Globus pallidus (tissue), 1 donor: ENCODE measurements around the gene CEP164.

Experiments
- DNase-seq: peaks from one replicate; pipeline ENCODE4 v3.0.0-alpha.2; 2015; ENCODE audit warnings: low spot score

The CEP164 gene

DNA sequence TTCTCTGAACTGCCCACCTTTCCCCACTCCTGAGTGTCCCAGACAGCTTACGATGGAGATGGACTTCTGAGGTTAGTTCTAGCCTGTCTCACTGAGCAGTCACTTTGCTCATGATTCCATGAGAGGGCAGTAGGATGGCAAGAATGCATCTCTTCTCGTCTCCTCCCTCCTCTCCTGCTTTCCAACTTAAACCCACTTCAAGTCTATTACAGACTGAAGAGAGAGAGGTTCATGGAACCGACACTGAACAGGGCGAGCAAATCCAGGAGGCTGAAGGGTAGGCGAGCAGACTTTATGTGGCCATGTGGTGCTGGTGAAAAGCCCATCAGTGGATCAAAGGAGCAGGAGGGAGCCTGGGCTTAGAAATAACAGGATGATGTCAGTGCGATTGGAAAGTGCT lies 38.6 kb downstream of the CEP164 start:
- no peak for DNase-seq

DNA sequence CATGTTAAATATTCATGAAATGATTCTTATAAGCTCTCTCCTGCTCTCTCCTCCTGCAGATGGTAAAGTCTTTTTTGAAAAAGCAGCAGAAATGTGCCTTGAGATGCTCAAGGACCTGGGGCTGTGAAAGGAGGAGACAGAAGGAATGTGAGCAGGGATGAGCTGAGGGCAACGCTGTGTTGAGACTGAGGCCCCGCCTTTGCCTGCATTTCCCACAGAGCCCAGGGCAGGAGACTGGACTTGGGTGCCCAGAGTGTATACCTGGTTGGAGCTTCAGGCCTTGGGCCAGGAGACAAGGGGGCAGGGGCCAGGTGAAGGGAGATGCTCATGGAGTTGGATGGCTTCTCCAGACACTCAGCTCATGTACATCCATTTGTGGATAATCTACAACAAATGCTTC lies 39.2 kb downstream of the CEP164 start:
- no peak for DNase-seq

DNA sequence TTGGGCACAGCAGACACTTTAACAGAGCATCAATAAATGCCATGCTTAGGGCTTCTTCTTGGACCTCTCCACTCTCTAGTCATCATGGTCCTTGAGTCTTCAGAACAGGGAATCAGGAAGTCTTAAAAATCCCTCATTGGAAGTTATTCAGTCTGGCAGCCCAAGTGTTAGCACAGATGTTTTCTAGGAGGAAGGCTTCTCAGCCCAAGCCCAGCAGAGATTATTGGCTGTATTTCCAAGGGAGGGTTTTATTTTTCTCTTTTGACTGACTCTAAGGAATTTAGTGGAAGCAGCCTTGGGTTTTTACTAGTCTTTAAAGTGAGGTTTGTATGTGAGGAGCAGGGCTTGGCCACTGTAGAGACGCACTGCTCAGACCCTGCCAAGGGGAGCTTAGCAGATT lies 41.9 kb downstream of the CEP164 start:
- no peak for DNase-seq

DNA sequence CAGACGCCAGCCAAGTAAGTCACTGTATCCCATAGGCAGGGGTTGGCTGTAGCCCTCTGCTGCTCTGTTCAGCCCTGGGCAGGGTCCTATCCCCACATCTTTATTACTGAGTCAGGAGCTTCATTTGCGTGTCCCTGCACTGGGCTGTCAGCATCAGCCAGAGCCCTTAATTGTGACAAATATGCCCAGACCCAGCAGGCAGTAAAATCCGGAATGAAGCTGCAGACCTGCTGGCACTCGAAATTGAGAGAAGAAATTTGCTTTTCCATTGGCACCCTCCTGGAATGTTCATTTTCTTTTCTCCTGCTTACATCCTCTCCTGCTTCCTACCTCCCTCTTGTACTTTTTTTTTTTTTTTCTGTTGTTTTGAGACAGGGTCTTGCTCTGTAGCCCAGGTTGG lies 43.8 kb downstream of the CEP164 start:
- DNase-seq = no peak

DNA sequence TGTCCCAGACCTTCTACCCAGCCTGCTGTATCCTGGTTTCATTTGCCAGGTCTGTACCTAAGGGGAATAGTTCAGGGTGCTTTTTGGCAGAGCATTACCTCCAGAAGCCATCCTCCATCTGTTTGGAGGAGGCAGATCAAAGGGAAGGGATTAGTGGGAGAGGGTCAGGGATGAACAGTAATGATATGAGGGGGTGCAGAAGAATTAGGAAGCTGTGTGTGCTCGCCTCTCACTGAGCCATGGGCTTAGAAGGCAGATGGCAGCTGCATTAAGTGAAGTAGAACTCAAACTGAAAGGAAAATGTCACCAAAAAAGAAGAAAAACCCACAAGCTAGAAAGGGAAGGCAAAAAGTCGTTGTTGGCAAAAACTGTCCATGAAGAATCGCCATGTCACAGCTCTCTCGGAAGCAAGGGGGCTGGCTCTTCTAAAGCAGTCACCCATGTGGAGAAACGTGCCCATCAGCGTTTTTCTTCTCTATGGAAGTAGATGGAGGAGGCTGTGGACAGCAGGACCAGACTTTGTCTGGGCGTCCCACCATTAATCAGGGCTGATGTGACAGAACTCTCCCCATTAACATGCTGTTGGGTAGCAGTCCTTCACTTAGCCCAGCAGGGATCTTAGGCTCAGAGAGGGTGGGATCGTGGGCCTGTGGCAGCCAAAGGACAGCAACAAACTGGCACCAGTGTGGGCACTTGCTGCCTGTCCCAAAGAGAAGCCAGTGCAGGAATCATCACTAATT lies 46.8 kb downstream of the CEP164 start:
- DNase-seq = no peak

DNA sequence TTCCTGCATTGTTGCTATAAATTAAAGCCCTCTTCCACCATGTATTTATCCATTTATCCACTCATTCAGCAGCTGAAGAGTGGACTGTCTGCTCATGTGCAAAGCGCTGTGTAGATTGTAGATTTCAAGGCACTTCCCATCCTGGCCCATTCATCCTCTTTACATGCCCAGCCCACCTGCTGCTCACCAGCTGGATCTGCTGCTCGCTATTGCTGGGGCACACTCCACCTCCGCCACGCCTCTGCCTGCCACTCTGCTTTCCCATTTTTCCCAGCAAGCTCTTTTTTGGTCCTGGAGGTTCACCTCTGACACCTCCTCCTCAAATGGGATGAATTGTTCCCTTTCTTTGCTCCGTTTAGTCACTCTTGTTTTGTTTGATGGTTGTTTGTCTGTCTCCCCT lies 48.3 kb downstream of the CEP164 start:
- DNase-seq = no peak

DNA sequence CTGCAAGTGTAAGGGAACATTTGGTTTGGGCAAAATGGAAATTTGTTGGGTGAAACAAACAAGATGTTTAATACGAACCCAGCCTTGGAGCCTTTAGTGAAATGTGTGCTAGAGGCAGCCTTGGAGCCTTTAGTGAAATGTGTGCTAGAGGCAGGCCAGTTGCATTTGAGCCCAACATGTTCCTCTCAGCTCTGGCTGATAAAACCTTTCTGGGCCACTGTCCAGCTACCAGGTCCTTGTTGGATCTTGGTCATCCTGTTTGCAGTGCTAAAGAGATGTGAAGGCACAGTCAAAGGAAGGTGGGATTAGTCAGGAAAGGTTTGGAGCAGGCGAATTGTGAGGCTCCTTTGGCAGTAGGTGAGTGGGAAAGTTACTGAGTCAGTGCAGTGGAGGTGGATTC lies 48.9 kb downstream of the CEP164 start:
- no peak for DNase-seq

DNA sequence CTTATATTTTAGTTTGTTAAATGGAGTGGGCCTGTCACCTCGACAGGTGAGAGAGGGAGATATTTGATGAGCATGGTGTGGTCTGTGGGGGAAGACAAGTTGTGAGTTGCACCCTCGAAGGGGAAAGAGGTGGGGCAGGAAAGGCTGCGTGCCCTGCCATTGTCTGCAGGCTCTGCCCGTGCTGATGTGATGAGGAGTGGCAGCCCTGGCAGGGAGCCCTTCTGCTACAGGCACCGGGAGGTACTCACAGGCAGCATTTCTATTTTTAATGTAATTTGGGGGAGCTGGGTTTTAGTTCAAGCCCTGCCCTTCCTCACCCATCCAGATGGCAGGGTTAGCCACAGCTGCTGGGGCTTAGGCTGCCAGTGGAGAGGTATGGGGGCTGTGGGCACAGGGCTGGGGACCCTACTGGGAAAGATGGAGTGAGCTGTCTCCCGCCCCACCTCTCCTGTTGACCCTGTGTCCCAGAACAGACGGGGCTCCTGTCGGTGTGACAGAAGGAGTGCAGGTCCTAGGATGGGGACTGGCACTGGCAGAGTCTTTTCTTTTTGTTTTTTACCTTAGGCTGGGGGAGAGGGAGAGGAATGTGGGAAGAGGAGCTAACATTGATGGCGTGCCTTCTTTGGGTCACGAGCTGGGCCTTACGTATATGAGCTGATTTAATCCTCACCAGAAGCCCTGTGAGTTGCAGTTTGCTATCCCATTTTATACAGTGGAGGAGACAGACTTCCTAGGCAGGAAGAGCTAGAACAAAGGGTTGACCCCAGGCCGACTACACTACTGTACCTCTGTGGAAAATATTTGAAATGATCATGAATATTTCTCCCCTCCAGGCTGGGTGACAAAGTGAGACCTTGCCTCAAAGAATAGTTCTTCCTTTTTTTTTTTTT lies 51.6 kb downstream of the CEP164 start:
- DNase-seq = no peak

DNA sequence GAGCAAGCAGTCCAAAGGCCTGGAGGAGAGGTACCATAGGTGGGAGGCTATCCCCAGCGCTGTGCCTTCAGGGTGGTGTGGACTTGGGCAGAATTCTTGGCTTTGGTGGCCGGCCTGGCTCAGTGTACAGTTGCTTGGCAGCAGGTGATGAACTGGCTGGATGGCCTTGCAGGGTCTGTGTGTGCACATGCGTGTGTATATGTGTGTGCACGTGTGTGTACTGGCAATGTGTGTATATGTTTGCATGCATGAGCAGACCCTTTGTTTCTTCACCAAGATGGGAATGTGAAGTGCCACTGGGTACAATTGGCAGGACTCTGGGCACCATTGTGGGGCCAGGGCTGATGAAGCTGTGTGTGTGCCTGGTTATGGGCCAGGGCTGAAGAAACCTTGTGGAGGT lies 53.0 kb downstream of the CEP164 start:
- DNase-seq = no peak

DNA sequence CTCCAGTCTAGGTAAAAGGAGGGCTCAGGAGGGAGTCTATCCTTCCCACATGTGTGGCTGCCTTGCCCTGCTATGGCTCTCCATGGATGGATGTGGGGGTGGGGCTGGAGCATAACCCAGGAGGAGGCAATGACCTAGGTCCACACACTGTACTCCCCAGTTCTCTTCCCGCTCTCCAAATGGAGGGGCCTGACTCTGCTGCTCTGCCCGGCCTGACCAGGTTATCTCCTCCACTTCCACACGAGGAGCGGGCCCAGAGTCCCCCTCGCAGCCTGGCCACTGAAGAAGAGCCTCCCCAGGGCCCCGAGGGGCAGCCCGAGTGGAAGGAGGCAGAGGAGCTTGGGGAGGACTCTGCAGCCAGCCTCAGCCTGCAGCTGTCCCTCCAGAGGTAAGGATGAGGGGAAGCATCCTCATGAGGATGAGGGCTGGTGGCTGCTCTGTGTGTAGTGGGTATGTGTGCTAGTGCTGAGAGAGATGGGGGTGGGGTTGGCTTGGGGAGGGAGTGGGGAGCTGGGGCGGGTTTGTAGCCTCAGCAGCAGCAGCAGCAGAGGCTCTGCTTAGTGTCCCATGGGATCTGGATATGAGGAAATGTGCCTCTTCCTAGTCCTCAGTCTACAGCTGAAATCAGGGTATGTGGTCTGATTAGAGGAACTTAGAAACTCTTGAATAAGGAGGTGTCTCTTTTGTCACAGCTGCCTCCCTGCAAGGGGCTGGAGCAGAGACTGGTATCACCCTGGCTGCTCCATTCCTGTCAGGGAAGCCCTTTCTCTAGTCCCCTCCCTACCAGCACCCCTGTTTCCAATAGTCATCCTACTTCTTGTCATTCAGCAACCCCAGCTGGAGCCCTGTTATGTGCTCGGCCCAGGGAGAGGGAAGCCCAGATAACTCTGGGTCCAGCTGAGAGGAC lies 54.1 kb downstream of the CEP164 start:
- DNase-seq = no peak

DNA sequence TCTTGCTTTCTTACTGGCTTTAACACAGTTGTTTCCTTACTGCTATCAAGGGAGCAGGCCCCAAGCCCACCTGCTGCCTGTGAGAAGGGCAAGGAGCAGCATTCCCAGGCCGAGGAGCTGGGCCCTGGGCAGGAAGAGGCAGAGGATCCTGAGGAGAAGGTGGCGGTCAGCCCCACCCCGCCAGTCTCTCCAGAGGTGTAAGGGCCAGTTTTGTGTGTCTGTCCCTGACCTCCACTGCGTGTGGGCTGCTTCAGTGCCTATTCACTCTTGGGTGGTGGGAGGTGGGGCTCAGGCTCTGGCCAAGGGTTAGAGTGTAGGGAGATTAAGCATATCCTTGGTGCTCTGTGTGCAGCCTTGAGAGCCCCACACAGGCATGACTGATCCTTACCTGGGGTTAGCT lies 55.1 kb downstream of the CEP164 start:
- DNase-seq = no peak

DNA sequence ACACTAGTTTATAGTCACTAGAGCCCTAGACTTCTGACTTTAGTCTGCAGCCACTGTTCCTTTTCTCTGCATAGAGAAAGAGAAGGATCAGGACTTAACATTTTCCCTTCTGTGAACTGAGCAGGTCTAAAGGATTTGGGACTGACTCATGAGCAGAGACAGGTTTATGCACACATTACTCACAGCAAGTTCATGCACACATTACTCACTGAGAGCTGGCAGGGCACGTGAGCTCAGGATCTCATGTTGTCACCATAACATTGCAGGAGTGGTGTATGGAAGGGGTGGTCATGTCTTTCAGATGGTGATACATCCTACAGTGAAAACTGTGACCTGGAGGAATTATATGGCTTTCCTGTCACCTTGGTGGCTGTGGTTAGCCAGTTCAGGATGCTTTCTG lies 56.4 kb downstream of the CEP164 start:
- DNase-seq = no peak

DNA sequence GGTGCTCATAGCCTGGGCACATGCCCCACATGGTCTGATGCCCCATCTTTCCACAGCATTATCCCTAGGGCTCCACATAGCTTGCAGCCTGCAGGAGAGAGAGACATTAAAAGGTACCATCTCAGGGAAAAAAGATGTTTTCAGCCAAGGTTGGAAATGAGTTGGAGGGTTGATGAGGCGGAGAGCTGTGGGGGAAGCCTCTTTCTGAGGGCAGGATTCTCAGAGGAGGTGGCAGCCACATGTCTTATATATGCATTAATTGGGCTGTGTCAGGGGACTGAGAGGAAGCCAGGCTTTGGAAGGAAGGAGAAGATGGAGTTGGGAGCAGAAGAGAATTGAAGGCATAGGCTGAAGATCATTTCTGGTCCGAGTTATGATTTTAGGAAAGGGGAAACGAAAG lies 57.8 kb downstream of the CEP164 start:
- no peak for DNase-seq

DNA sequence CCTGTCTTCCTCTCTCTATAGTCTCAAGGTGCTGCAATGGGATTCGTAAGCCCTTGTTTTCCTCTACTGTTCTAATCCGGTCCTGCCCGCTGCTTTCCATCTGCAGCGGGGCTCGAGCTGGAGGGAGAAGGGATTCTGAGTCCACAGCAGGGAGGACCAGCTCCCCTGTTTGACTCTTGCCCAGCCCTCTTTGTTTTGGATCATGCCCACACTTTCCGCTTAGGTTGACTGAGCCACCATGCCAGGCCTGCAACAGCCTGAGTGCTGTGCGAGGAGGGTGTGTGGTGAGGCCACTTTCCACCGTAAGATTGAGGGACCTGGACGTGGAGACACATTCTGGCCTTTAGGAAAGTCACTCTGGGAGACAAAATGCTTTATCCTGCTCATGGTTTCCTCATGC lies 58.3 kb downstream of the CEP164 start:
- no peak for DNase-seq

DNA sequence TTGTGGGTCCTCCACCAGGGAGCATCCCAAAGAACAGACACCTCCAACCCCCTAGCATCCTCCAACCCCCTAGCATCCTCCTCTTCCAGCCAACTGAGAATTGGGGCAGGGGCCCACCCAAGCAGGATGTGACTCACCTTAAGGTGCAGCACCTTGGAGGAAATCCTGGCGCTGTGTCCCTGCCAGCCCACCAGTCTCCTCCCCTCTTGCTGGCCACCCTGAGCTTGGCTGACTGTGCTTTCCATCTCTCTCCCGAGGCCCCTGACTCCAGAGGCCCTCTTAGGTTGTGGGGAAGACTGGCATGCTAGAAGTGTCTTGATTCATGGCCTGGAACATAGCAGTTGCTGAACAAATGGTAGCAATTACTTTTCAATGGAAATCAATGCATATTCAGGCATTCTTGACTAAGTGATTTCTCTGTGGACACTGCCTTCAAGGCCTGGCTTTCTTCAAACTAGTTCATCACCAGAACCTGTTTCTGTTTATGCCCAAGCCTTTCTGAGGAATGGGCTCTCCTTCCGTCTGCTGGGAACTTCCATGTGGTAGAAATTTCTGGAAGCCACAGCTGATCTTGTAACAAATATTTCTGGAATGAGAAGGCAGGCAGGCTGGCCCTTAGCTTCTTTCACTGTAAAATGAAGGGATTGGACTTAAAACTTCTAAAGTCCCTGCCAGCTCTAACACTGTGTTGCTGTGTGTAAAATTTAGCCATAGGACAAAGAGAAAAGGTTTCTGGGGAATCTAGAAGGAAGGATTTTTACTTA lies 60.5 kb downstream of the CEP164 start:
- no peak for DNase-seq

DNA sequence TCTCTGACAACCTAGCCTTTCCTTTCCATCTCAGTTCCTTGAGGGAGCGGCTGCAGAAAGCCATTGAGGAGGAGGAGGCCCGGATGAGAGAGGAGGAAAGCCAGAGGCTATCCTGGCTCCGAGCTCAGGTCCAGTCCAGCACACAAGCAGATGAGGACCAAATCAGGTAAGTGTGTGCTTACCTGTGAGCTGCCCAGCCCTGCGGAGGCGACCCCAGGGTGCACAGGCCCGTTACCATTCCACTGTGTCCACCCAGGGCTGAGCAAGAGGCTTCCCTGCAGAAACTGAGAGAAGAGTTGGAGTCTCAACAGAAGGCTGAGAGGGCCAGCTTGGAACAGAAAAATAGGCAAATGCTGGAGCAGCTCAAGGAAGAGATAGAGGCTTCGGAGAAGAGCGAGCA lies 63.1 kb downstream of the CEP164 start:
- DNase-seq = no peak

DNA sequence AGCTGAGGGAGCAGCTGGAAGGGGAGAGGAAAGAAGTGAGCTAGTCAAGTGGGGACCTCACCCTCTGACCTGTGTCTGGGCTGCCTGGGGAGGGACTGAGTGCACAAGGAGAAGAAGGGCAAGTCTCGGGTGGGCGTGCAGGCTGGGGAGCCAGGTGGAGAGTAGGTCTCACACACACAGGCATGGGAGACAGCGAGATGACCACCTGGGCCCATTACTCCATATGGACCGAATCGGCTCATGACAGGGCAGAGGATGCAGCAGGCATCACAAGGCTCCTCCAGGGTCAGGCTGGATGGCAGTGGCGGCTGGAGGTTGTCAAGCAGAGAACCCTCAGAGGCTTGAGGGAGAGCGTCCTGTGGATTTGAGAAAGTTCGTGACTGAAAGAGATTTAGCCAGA lies 63.5 kb downstream of the CEP164 start:
- DNase-seq = no peak

DNA sequence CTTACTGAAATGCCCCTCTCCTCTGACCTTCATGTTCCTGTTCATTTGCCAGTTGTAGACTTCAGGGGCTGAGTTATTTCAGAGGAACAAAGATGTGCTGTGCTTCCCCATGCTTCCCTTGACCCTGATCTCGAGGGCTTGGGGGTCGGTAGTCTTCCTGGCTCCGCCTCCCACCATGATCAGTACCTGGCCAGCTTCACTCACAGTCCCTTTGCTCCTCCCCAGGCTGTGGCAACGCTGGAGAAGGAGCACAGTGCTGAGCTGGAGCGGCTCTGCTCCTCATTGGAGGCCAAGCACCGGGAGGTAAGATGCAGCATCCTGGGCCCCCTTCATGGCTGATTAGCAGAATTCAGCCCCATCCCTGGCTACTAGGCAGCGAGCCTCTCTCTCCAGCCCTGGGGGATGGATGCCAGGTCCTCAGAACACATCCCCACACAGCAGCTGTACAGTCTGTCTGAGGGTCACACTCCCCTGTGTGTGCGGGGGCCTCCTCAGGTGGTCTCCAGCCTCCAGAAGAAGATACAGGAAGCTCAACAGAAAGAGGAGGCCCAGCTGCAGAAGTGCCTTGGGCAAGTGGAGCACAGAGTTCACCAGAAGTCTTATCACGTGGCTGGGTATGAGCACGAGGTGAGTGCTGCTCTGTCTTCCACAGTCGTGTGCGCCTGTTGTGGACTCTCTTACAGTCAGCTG lies 64.5 kb downstream of the CEP164 start:
- no peak for DNase-seq

DNA sequence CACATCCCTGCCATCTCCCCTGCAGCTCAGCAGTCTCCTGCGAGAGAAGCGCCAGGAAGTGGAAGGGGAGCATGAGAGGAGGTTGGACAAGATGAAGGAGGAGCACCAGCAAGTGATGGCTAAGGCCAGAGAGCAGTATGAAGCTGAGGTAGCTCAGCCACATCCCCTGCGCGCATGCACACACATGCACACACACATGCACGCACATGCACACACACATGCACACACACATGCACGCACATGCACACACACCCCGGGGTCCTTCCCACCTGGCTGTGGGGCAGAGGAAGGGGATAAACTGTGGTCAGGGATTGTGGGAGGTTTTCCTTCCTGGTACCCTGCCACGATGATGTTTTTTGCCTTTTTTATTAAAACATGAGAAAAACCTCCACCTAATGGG lies 65.3 kb downstream of the CEP164 start:
- no peak for DNase-seq

DNA sequence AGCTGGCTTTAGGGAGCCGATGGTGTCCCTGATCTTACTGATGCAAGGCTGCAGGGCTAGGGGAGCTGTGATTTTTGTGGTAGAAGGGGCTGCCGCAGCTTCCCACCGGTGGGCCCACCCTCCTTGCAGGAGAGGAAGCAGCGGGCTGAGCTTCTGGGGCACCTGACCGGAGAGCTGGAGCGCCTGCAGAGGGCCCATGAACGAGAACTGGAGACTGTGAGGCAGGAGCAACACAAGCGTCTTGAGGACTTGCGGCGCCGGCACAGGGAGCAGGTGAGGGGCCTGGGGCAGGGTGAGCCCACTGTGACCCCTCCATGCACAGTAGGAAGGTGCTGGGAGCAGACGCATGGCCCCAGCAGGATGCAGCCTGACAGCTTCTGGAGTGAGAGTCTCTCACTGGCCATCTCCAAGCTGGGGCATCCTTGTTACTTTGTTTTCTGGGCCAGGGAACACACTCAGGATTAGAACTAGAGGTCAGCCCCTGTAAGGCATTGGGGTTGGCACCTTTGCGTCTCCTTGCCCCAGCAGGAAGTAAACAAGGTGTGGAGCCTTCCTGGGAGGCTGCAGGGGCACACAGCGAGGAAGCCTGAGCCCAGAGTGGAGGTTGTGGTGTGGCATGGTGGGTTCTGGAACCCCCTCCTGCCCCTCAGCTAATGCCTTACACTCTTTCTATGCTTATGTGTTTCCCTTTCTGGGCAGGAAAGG lies 66.7 kb downstream of the CEP164 start:
- no peak for DNase-seq

DNA sequence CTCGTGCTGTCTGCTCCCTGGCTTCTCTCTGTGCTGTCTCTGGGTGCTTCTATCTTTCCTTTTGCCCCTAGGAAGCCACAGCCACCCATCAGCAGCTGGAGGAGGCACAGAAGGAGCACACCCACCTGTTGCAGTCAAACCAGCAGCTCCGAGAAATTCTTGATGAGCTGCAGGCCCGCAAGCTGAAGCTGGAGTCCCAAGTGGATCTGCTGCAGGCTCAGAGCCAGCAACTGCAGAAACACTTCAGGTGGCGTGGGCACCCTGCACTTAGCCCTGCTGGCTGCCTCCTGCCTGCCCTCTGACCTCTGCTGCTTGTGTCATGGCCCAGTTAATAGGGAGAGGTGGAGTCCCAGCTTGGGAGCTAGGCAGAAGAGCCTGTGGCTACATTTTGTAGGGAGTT lies 67.8 kb downstream of the CEP164 start:
- no peak for DNase-seq
